HG03571 (cell line): ENCODE measurements around the gene IQCH.
A peak's percentile ranks its signal among the peaks of the same experiment; 100 is the strongest.

Experiments
- ATAC-seq: cut with Tn5 transposase; IDR thresholded peaks from one replicate; pipeline ENCODE4 v1.9.1; 2021; ENCODE audit not compliant: unreplicated experiment

IQCH gene

DNA sequence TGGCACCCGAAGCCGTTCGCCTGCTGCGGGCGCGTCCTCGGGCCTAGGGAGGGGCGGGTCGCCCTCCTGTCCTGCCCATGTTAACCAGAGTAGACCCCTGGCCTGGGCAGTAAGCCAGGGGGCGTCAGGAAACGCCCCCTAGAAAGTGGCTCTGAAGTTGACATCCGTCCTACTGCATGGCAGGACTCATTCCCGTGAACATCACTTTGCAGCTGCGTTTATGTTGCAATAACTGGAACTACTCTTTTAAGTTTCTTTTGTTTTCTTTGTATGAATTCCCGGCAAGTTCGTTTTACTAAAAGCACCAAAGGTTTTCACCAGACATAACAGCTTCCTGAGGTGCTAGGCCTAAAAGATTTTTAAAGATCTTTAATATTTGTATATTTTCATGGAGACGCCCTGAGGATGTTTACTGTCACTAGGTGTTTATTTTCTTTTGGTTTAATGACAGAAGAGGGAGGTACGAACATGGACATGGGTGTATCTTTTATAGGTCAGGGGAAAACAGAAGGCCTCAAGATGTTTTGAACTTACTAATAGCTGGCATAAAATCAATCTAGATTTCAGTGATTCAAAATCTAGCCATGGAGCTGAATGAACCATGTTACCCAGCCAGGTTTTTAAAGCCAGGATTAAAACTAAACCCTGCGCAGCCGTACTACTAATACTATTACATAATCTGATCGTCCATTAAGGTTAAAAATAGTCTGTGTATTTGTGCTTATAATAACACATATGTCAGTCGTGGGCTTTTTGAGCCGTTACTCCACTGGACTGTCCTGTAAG, 267.4 kb downstream of the IQCH start:
- no peak for ATAC-seq

DNA sequence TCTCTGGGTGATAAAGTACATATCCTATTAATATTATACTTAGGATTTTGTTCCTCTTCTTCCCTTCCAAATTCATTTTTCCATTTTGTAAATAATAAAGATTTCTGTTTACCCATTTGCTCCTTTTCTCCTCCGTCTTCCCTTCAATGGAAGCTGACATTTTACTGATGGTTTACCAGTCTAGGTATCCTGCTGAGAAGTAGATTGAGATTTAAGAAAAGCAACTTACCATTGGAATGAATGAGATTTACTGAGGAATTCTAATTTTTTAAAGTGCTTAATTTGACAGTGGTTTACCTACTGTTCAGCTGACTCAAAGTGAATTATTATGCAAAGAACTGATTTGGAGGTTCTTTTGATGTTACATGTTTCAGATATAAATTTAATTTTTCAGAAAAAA, 268.7 kb downstream of the IQCH start:
- ATAC-seq: no peak

DNA sequence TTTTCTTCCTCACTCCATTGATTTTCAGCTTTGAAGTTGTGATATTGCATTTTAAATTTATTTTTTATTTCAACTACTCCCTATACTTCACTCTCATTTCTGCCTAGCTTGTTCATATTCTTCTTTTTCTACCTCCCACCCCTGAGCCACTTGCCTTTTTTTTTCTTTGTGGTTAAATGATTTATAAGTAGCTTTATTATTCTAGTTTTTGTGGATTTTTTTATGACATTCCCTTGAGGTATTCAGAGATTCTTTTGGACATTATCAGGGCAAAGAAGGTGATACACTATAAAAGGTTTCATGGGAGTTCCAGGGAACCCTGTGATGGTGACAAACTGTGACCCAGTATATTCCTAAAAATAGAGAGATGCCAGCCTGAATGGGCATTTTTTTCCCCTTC, 269.6 kb downstream of the IQCH start:
- no peak for ATAC-seq

DNA sequence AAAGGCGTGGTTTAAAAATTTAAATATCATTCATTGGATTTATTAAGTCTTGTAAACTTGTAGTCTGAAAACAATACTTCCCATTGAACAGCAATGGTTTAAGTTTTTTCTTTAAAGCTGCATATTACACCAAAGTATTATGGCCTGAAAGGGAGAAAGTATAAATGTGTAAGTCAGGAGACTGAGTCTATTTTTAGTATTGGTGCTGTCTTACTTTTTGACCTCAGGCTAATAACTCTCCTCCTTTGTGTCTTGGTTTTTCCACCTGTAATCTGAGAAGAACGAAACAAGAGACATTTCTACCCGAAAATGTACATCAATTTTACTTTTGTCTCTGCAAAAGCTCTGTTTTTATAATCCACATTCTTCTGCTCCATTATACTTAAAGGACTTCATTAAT, 273.9 kb downstream of the IQCH start:
- no peak for ATAC-seq

DNA sequence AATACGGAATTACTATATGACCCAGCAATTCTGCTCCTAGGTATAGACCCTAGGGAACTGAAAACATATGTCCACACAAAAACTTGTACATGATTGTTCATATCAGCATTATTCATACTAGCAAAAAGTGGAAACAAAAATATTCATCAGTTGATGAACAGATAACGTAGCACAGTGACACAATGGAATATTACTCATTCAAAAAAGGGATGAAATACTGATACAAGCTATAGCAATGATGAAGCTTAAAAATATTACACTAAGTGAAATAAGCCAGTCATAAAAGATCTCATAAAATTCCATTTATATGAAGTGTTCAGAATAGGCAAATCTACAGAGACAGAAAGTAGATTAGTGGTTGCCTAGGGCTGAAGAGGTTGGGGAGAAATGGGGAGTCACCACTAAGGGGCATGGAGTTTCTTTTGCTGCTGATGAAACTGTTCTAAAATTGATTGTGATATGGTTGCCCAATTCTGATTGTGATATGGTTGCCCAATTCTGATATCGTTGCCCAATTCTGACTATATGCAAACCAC, 276.9 kb downstream of the IQCH start:
- no peak for ATAC-seq

DNA sequence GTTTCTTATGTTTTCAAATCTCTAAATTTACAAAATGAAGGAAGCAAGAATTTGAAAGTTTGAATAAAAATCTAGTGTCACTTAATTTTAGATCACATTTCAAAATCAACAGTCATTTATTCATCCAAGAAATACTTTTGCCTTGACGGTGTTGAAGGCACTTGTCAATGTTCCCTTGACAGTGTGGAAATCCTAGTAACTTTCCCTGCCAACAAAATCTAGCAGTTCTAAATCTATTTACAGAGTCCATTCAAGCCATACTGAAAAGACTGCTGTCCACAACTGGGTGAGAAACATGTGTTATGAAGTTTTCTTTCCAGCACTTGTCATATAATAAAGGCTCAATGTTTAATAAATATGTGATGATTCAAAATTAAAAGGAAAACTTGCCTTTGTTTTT, 279.3 kb downstream of the IQCH start:
- no peak for ATAC-seq

DNA sequence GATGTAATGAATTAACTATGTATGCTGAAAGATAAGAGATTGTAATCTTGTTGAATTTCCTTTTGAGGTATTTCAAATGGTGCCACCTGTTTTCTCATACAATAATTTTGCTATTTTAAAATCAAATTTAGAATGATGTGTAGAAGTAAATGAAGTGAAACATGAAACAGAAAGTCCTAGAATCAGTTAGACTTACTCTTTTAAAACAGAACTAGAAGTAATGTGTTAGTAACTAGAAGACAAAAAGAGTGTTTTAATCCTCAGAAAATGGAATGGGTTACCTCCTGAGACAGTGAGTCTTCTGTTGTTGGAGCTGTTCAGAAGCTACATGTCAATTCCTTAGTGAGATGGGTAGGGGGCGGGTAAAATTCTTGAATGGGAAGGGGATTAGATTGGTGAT, 279.8 kb downstream of the IQCH start:
- ATAC-seq: no peak

DNA sequence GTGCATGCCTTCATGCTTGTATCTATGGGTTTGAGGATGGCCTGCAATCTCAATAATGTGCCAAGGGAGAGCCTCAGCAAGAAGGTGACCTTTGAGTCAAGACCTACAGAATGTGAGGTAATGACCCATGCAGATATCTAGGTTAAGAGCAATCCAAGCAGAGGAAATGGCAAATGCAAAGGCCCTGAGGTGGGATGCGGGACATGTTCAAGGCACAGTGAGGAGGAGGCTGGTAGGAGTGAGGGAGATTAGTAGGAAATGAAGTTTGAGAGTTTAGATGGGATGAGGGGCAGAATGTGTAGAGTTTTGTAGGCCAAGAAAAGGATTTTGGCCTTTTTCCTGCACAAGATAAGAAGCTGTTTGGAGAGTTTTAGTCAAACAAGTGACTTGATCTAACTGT, 283.2 kb downstream of the IQCH start:
- ATAC-seq: no peak

DNA sequence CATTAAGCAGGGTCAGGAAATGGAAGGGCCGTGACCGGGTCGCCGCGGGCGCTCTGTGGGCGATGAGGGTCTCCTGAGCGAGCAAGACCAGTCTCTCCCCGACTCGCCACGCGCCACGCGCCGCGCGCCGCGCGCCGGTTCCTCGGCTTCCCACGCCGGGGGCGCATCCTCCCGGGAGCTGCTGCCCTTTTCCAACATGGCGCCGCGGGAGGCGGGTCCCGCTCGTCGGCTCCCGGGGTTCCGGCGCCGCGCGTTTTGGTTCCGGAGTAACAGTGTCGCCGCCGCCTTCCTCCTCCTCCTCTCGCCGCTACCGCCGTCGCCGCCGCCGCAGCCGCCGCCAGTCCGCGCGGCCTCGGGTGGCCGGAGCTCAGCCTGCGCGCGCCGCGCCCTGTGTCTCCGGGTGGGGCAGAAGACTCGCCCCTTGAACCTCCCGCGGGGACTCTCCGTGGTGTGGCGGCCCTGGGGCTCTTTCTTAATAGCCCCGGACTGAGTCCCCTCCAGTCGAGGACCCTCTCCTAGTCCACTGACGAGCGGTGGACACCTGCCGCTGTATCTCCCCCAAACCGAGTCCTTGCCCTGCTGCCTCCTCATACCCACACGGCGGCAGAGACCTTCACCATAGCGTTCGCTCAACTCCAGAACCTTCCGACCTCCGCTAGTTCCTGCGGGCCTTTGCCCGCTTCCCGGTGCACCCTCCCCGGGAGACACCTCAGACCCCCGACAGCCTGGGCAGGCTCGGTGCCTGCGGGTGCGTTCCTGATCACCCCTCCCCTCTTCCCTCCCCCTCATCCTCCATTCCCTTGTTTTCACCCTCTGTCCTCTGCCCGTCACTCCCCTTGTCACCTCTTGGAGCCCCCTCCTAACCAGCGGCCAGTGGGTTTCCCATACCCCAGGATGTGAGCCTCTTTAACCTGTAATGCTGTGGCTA, 288.1 kb downstream of the IQCH start, which contains the start of gene MAP2K5:
MAP2K5 (plus strand) TSS at position 284 of the 928 bp plus-strand sequence; CDS start at position 917, 633 bp downstream.
- ATAC-seq: peak; percentile 46

DNA sequence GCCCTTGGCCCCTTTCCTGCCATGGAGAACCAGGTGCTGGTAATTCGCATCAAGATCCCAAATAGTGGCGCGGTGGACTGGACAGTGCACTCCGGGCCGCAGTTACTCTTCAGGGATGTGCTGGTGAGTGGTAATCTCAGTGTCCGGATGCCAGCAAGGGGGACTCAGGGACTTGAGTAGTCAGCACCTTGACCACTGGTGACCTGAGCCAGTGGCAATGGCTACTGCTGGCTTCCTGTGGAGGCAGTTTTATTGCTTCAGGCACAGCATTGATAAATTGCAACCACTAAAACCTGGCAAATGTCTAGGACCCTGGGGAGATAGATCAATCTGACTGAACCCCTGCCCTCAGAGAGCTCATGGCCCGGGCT, 288.7 kb downstream of the IQCH start:
- no peak for ATAC-seq

DNA sequence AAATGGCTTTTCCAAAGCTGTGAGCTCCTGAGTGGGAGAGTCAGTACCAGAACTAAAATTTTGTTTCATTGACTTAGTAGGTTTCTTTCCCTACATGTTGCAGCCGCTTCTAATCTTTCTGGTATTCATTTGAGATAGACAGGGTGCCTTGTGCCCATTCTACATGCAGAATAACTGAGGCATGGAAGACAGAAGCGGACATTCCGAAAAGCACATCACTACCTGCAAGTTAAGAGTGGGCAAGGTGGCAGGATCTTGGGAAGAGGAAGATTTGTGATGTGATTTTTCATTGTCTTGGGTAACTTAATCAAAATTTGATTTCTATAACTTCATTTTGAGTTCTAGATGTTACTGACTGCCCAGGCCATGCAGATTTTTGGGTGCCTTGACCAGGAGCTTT, 289.9 kb downstream of the IQCH start:
- no peak for ATAC-seq

DNA sequence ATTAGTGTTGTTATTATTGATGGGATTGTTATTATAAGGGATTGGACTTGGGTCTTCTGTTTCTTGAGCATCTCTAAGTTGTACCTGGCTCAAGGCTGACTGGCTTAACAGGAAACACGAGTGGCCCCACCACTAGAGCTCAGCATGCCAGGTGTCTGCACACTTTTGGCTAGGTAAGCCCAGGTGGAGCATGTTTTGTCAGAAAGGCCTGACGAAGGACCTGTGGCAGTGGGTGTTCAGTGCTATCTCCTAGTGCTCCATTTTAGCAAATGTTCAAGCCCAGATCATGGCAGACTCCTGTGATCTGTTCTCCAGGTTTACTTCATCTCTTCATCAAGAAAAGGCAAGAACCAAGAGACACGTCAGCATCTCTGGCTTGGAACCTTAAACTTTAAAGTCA, 291.3 kb downstream of the IQCH start:
- no peak for ATAC-seq

DNA sequence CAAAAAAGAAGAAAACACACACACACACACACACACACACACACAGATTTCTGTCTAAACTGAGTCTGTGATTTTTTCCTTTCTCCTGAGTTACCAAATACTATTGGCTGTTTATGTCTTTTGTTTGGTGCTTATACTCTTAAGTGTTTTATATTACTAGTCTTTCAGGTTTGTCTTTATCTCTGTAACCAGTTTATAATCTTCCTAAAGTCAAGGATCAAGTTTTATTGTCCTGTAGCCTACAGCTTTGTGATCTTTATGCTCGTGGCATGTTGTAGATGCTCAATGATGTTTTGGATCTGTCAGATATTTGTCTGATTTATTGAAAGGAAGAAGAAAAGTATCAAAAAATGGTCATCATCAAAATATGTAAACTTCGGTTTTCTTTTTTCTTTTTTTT, 292.5 kb downstream of the IQCH start:
- no peak for ATAC-seq

DNA sequence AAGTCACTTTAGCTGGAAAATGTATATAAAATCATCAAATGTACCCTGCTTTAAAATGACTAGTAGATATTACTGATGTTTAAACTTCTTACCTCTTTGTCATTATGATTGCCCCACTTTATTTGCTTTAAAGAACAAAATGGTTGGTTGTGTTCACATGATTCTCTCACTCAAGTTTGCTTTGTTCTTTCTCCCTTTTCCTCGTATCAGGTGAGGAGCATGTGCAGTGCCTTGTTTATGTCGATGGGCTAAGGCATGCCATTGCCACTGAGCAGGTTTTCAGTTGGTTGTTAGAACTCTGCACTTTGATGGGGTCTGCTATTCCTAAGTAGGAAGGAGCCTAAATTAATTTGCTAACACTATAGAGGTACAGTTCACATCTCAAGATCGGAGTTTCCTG, 293.2 kb downstream of the IQCH start:
- no peak for ATAC-seq

DNA sequence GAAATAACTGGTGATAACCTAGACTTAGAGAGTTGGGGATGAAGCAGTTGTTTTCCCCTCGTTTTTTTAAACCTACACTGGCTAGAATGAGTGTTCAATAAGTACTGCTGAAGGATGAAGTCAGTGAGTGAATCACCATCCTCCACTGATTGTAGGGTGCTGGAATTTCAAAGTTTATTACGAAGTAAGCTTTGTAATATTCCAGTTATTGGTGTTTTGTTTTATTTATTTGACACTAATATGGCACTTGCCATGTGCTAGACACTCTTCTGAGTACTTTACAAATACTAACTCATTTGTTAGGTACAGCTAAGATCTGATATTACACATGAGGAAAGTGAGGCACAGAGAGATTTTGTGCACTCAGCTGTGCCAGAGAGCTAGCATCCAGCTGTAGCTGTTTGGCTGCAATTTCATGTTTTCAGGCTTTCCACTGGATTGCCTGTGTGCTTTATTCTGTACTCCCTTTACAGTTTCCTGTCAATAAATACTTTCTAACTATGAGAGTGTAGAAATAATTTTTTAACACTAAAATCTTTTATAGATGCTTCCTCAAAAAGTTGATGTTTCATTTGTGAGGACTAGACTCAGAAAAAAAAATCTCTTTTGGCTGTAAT, 293.8 kb downstream of the IQCH start:
- no peak for ATAC-seq

DNA sequence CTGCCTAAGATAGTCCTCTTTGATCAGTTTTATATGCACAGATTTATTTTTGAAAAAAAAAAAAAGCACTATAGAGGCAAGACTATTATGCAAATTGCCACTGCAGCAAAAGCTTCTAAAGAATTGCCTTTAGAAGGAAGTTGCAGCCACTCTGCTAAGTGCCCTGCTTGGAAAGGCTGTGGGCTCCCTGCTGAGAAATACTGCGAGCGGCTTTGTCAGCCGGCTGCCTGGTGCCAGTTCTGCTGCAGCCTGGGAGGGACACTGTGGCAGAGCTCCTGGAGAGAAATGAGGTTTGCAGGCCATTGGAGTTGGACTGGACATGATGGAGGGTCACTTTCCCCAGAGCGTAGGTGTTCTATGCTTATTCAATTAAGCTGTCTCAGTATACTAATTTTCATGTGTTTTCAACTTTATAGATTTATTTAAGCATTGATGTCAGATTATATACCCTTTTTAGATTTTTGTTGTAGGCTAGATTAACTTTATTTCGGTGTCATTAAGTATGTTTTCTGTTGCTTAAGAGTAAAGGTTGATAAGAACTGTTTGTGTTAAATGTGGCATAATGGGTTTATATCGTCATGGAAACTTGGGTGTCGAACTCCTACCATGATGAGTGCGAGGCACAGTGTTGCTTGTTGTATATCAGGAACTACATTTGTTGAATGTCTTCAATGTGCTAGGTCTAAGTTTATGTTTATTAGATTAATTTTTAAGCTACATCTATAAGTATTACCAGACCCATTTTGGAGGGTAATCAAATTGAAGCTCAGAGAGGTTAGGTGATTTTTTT, 294.5 kb downstream of the IQCH start:
- ATAC-seq: no peak

DNA sequence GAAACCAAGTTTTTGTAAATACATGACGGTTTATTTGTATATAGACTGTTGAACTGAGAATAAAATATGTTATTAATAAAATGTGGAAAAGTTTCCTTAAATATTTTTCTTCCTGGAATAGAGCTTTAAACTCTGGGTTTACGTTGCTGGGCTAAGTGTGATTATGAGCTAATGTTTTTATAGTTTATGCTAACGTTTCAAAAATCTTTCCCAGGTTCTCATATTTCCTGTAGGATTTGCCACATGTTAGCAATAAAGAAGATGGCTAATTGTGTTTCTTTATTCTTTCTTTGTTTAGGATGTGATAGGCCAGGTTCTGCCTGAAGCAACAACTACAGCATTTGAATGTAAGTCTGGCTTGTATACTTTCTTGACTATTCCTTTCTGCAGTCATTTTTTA, 295.1 kb downstream of the IQCH start:
- no peak for ATAC-seq

DNA sequence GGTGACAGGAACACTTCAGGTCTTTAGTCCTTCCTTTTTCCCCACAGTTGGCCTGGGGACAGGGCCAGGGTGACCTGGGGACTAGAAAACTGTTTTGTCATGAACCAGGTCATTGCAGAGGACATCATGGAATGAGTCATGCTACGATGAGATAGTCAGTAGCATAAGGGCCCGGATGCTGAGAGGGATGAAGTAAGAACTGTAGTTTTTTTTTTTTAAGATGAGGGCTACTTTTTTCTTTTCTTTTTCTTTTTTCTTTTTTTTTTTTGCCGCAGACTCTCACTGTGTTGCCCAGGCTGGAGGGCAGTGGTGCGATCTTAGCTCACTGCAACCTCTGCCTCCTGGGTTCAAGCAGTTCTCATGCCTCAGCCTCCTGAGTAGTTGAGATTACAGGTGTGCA, 295.9 kb downstream of the IQCH start:
- no peak for ATAC-seq

DNA sequence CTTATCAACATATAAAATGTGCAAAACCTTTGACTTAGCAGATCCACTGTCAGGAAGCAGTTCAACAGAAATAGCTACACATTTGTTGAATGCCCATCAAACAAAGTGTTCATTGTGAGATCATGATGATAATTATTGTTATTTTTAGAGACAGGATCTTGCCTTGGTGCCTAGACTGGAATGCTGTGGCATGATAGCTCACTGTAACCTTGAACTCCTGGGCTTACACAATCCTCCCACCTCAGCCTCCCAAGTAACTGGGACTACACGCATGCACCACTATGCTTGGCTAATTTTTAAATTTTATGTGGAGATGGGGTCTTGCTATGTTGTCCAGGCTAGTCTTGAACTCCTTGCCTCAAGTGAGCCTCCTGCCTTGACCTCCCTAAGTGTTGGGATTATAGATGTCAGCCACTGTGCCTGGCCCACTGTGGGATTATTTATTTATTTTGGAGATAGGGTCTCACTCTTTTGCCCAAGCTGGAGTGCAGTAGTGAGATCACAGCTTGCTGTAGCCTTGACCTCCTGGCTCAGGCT, 296.7 kb downstream of the IQCH start:
- no peak for ATAC-seq
